Stimulated activated naive B cell treated with anti-CD40 and anti-IgM and Interleukin-4, amounts not matched to agents 10 μg/mL and 1 μg/mL and 100 μg/mL, for 72 hours (primary cell): ENCODE data around the gene SERINC5.
A peak's percentile ranks its signal among the peaks of the same experiment; 100 is the strongest.
"Not testable (repeated sequence)": the region's sequence is repeated elsewhere in the genome, so short reads cannot be mapped to it uniquely, and the experiment has no call there.

Source experiments
- ATAC-seq, 2 donors: fragments of 150-1000 bp; cut with Tn5 transposase; replicated peaks; 2 replicates each; pipeline ENCODE4 v1.10.0; 2021; ENCODE audit warnings: moderate library complexity in 1 of 2
- DNase-seq: peaks from one replicate; pipeline ENCODE4 v3.0.0; 2021
- H3K27ac Mint-ChIP-seq: one replicate; pipeline ENCODE4 v1.8.0; 2022; ENCODE audit warnings: mild to moderate bottlenecking, mixed read lengths
- H3K27me3 Mint-ChIP-seq, 2 donors: one replicate each; pipeline ENCODE4 v1.8.0; 2022; ENCODE audit warnings: mixed read lengths in 2 of 2
- H3K36me3 Mint-ChIP-seq, 2 donors: one replicate each; pipeline ENCODE4 v1.8.0; 2022; ENCODE audit warnings: mixed read lengths in 2 of 2, mild to moderate bottlenecking in 1 of 2
- H3K4me1 Mint-ChIP-seq, 2 donors: one replicate each; pipeline ENCODE4 v1.8.0; 2022; ENCODE audit warnings: mixed read lengths in 2 of 2, mild to moderate bottlenecking in 1 of 2
- H3K4me3 Mint-ChIP-seq, 2 donors: one replicate each; pipeline ENCODE4 v1.8.0; 2022; ENCODE audit warnings: mild to moderate bottlenecking in 2 of 2, mixed read lengths in 2 of 2, moderate library complexity in 1 of 2
- H3K9me3 Mint-ChIP-seq, 2 donors: one replicate each; pipeline ENCODE4 v1.8.0; 2022; ENCODE audit warnings: mixed read lengths in 2 of 2, mild to moderate bottlenecking in 1 of 2

Gene SERINC5

DNA sequence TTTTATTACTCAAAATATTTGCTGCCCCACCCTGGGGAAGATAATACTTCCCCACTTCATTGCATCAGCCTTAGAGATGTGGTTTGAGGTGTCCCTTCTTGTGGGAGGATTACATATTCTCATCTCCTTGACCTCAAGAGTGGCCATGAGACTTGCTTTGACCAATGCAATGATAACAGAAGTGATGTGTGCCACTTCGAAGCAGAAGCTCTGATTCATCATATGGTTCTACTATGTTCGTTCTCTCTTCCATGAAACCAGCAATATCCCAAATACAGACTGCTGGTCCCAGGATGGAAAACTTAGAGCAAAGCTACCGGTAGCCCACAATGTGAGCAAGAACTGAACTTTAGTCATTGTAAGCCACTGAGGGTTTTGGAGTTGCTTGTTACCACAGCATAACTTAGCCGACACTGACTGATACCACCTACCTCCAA lies 128.7 kb downstream of the SERINC5 start:
- peaks cover 13% of the 10 kb centered on the region in 2 donors for H3K9me3 Mint-ChIP-seq
- peaks cover 26 to 38% of the 10 kb centered on the region in 2 donors for H3K4me1 Mint-ChIP-seq
- H3K4me3 Mint-ChIP-seq: no peak overlapping the region
- H3K27me3 Mint-ChIP-seq: no peaks in the 10 kb centered on the region
- ATAC-seq (peak; percentile 39 to 45), DNase-seq (peak; percentile 14)
- no peak overlapping the region for H3K27ac Mint-ChIP-seq
- H3K36me3 Mint-ChIP-seq: peaks cover 3 to 10% of the 10 kb centered on the region in 2 donors

GRCh38 chr5:80125962-80126480 lies 129.8 kb downstream of the SERINC5 start:
- Mint-ChIP-seq H3K4me3 (peak overlapping the region; percentile 69 to 78), H3K4me1 (peaks cover 27 to 40% of the 10 kb centered on the region in 2 donors), H3K27ac (peak overlapping the region; percentile 96), H3K9me3 (peaks cover 8 to 10% of the 10 kb centered on the region in 2 donors), H3K27me3 (no peaks in the 10 kb centered on the region), H3K36me3 (peaks cover 0 to 5% of the 10 kb centered on the region in 2 donors)
- DNase-seq: peak; percentile 15
- ATAC-seq: peak; percentile 84 to 85

DNA sequence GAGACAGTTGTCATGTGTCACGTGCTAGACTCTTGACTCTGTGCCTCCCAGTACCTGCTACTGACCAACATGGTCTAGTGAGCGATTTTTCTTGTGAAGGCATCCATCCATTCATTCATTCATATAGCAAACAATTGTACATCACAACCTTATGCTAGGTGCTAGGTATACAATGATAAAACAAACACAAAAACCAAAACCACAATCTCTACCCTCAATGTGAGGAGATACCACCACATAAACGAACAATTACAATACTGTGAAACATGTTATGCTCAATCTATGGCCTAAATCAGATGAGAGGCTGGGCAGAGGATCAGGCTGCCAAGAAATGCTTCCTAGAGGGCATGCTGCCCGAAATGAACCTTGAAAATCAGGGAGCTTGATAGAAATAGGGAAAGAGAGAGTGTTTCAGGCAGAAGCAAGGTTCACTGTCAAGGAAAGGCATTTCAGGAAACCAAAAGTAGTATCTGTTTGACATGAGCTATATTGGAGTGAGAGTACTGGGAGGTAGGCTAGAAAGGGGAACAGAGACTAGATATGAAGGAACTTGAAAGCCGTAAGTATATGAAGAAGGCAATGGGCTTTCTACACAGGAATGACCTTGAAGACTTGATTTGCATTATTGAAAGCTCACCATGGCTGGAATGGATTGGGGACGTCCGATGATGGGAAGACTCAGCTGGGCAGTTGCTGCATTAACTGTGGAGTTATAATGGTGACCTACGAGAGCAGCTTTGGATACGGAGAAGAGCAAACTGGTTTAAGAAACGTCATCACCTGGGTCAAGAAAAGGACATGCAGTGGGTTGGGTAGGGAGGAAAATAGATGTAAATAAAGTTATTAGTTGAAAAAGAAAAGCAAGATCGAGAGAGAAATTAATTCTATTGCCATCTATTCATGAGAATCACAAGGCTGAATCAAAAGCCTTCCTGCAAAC lies 130.6 kb downstream of the SERINC5 start:
- Mint-ChIP-seq H3K9me3 (peaks cover 4 to 7% of the 10 kb centered on the region in 2 donors), H3K36me3 (no peaks in the 10 kb centered on the region), H3K27ac (peak overlapping the region; percentile 96), H3K4me3 (peak overlapping the region; percentile 69 to 78), H3K27me3 (no peaks in the 10 kb centered on the region), H3K4me1 (peaks cover 27 to 40% of the 10 kb centered on the region in 2 donors)
- DNase-seq: peak; percentile 9
- peak; percentile 88 to 89 for ATAC-seq

- H3K4me3 Mint-ChIP-seq: peak overlapping the region in 1 of 2 donors; percentile 37
- H3K9me3 Mint-ChIP-seq: peaks cover 4 to 7% of the 10 kb centered on the region in 2 donors
- no peak overlapping the region for H3K27ac Mint-ChIP-seq
- H3K27me3 Mint-ChIP-seq: no peaks in the 10 kb centered on the region
- ATAC-seq (no peak), DNase-seq (no peak)
- no peaks in the 10 kb centered on the region for H3K36me3 Mint-ChIP-seq
- peaks cover 27 to 40% of the 10 kb centered on the region in 2 donors for H3K4me1 Mint-ChIP-seq
These were observed 131.5 kb downstream of the SERINC5 start for GRCh38 chr5:80124121-80124918.

DNA sequence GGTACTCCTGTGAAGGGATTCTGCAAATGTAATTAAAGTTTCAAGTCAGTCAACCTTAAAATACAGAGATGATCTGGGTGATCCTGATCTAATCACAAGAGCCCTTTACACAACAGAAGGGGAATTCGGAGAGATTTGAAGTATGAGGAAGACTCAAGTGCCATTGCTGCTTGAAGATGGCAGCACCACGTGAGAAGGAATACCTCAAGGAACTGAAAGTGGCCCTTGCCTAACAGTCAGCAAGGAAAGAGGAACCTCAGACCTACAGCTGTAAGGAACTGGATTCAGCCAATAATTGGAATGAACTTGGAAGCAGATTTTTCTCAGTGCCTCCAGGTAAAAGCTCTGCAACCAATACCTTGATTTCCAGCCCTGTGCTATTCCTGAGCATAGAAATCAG lies 133.3 kb downstream of the SERINC5 start:
- H3K9me3 Mint-ChIP-seq: peaks cover 7% of the 10 kb centered on the region in 2 donors
- H3K27me3 Mint-ChIP-seq: no peaks in the 10 kb centered on the region
- no peak overlapping the region for H3K4me3 Mint-ChIP-seq
- DNase-seq (no peak), ATAC-seq (no peak)
- H3K4me1 Mint-ChIP-seq: peaks cover 27 to 35% of the 10 kb centered on the region in 2 donors
- H3K27ac Mint-ChIP-seq: no peak overlapping the region
- no peaks in the 10 kb centered on the region for H3K36me3 Mint-ChIP-seq

DNA sequence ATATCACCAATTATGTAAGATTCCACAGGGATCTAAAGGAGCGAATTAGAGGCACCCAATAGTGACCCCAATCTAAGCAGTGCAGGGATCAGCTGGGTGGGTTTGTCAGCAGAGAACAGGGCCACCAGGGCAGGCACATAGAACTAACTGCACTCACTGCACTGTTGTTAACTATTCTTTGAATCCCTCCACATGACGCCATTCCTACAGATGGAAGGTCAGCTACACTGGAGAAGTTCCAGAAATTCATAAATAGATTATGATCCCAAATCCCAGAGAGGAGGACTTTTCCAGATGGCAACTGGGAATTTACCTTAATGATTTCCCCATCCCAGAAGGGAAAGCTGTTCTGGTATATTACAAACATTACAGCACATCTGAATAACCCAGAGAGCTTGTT lies 136.5 kb downstream of the SERINC5 start:
- H3K36me3 Mint-ChIP-seq: peaks cover 4 to 7% of the 10 kb centered on the region in 2 donors
- H3K27ac Mint-ChIP-seq: no peak overlapping the region
- H3K27me3 Mint-ChIP-seq: no peaks in the 10 kb centered on the region
- peaks cover 10 to 13% of the 10 kb centered on the region in 2 donors for H3K4me1 Mint-ChIP-seq
- ATAC-seq: no peak
- no peak overlapping the region for H3K4me3 Mint-ChIP-seq
- DNase-seq: no peak
- H3K9me3 Mint-ChIP-seq: peaks cover 2 to 4% of the 10 kb centered on the region in 2 donors

GRCh38 chr5:80117446-80117845 lies 138.4 kb downstream of the SERINC5 start:
- Mint-ChIP-seq H3K27me3 (no peaks in the 10 kb centered on the region), H3K36me3 (peaks cover 15% of the 10 kb centered on the region in 2 donors), H3K4me1 (peaks cover 3 to 4% of the 10 kb centered on the region in 2 donors), H3K9me3 (peaks cover 9 to 14% of the 10 kb centered on the region in 2 donors), H3K27ac (no peak overlapping the region), H3K4me3 (no peak overlapping the region)
- no peak for DNase-seq
- ATAC-seq: no peak

DNA sequence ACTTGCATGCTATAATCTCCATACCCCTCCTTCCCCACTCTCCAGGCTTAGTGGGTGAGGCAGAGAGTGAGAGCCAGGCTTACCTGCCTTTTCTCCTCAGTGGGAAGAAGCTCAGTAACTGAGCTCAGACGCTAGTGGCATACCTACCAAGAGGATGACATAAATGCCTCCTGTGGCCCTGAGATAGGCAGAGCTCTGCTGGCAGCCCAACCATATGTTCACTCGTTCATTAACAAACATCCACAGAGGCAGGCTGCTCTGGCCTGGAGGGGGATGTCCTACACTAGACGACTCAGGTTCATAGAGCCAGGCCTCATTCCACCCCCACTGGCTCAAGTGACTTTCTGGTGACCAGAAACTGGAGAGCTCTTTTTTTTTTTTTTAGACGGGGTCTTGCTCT lies 139.4 kb downstream of the SERINC5 start:
- H3K27ac Mint-ChIP-seq: no peak overlapping the region
- H3K36me3 Mint-ChIP-seq: peaks cover 15% of the 10 kb centered on the region in 2 donors
- H3K27me3 Mint-ChIP-seq: no peaks in the 10 kb centered on the region
- DNase-seq (no peak), ATAC-seq (no peak)
- no peak overlapping the region for H3K4me3 Mint-ChIP-seq
- H3K4me1 Mint-ChIP-seq: no peaks in the 10 kb centered on the region
- peaks cover 9 to 14% of the 10 kb centered on the region in 2 donors for H3K9me3 Mint-ChIP-seq

- Mint-ChIP-seq H3K9me3 (peaks cover 9 to 14% of the 10 kb centered on the region in 2 donors), H3K27ac (no peak overlapping the region), H3K36me3 (peaks cover 15% of the 10 kb centered on the region in 2 donors), H3K4me1 (no peaks in the 10 kb centered on the region), H3K4me3 (no peak overlapping the region), H3K27me3 (no peaks in the 10 kb centered on the region)
- DNase-seq (no peak), ATAC-seq (no peak)
These were observed 139.8 kb downstream of the SERINC5 start for GRCh38 chr5:80116000-80116399.

DNA sequence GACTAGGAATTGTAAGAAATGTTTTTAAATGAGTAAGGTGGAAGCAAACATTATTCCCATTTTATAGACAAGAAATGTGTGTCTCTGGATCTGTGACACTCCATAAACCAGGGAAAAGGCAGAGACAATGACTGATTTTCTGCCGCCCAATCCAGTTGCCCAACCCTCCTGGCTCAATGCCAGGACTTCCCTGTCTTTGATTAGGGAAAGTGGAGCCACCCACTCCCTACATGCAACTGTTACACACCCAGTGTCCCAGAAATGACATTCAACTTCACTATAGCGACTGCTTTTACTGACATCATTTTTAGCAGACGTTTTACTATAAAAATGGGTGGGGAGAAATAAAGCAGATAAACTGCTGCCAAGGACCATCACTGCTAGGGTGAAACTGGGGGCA lies 141.0 kb downstream of the SERINC5 start:
- peaks cover 15% of the 10 kb centered on the region in 2 donors for H3K36me3 Mint-ChIP-seq
- H3K27ac Mint-ChIP-seq: no peak overlapping the region
- peaks cover 0 to 5% of the 10 kb centered on the region in 2 donors for H3K27me3 Mint-ChIP-seq
- DNase-seq (no peak), ATAC-seq (no peak)
- H3K4me3 Mint-ChIP-seq: no peak overlapping the region
- H3K4me1 Mint-ChIP-seq: peaks cover 6 to 8% of the 10 kb centered on the region in 2 donors
- H3K9me3 Mint-ChIP-seq: peaks cover 9 to 14% of the 10 kb centered on the region in 2 donors

DNA sequence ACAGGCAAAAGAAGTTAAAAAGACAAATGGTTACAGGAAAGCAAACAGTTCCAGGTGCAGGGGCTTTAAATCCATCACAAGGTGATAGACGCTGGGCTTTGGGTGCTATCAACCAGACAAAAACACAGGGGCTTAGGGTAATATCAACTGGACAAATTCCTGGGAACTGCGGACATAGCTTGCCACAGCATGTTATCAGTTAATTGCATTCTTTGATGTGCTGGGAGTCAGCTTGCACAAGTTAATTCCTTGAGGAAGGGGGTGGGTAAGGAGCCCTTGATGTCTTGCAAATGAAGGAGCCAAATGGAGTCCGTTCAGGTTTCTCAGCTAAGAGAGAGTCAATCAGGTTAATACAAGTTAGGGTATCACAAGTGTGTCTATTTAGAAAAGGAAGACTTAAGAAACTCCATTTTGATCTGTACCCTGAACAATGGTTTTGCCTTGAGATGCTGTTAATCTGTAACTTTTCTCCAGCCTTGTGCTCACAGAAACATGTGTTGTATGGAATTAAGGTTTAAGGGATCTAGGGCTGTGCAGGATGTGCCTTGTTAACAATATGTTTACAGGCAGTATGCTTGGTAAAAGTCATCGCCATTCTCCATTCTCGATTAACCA lies 144.4 kb downstream of the SERINC5 start:
- H3K4me3 Mint-ChIP-seq, H3K27ac Mint-ChIP-seq, H3K27me3 Mint-ChIP-seq, H3K4me1 Mint-ChIP-seq, H3K9me3 Mint-ChIP-seq, DNase-seq, ATAC-seq: not testable (repeated sequence)
- peaks cover 14 to 15% of the 10 kb centered on the region in 2 donors for H3K36me3 Mint-ChIP-seq

DNA sequence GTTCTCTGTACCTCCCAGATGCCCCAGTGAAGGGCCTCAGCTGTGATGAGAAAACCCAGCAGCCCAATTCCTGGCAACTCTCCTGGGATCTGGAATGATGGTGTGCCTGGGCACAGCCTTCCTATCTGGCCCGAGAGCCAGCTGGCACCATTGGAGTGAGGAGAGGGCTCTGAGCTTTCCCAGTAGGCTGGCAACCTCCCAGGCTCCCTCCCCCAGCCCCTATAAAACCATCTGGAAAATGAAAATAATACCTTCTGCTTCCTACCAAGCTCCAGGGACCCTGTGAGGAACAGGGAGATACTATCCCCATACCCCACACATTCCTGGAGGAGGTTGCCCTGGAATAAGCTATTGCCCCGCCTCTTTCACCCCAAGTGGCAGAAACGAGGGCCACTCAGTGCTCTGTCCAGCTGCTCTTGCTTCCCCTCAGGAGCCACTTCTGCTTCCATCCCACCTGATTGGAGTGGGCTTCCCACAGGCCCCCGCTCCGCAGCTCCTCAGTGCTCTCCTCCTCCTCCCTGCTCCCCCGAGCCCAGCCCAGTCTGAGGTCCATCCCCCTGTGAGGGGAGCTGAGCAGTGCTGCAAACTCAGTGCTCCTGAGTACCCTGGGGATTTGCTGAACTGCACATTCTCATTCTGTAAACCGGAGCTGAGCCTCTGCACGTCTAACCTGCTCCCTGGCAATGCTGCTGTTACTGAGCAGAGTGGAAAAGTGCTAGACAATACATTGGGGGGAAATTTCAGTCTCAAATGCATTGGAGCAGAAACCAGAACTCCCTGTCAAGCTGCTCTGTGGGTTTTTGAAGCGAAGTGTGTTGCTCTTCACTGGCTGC lies 146.0 kb downstream of the SERINC5 start:
- H3K4me3 Mint-ChIP-seq: peak overlapping the region; percentile 20 to 71
- peak overlapping the region; percentile 53 for H3K27ac Mint-ChIP-seq
- peaks cover 20 to 22% of the 10 kb centered on the region in 2 donors for H3K4me1 Mint-ChIP-seq

DNA sequence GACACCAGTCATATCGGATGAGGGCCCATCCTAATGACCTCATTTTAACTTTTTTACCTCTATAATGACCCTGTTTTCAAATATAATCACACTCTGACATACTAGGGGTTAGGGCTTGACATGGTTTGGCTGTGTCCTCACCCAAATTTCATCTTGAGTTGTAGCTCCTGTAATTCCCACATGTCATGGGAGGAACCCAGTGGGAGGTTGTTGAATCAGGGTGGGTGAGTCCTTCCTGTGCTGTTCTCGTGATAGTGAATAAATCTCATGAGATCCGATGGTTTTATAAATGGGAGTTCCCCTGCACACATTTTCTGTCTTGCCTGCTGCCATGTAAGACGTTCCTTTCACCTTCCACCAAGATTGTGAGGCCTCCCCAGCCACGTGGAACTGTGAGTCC lies 148.9 kb downstream of the SERINC5 start:
- peaks cover 0 to 1% of the 10 kb centered on the region in 2 donors for H3K9me3 Mint-ChIP-seq
- H3K4me1 Mint-ChIP-seq: peaks cover 27 to 32% of the 10 kb centered on the region in 2 donors
- peaks cover 0 to 14% of the 10 kb centered on the region in 2 donors for H3K27me3 Mint-ChIP-seq
- DNase-seq: no peak
- peaks cover 0 to 2% of the 10 kb centered on the region in 2 donors for H3K36me3 Mint-ChIP-seq
- H3K27ac Mint-ChIP-seq: no peak overlapping the region
- H3K4me3 Mint-ChIP-seq: no peak overlapping the region
- no peak for ATAC-seq

More for the DNA sequence above, 146.0 kb downstream of the SERINC5 start:
- H3K36me3 Mint-ChIP-seq: peaks cover 10 to 13% of the 10 kb centered on the region in 2 donors
- peak; percentile 87 to 95 for ATAC-seq
- peak; percentile 18 for DNase-seq
- peaks cover 0 to 14% of the 10 kb centered on the region in 2 donors for H3K27me3 Mint-ChIP-seq
- H3K9me3 Mint-ChIP-seq: peaks cover 10% of the 10 kb centered on the region in 2 donors
